ENCODE data around the gene SLC4A7.

- TF ChIP-seq, protein P1, sequence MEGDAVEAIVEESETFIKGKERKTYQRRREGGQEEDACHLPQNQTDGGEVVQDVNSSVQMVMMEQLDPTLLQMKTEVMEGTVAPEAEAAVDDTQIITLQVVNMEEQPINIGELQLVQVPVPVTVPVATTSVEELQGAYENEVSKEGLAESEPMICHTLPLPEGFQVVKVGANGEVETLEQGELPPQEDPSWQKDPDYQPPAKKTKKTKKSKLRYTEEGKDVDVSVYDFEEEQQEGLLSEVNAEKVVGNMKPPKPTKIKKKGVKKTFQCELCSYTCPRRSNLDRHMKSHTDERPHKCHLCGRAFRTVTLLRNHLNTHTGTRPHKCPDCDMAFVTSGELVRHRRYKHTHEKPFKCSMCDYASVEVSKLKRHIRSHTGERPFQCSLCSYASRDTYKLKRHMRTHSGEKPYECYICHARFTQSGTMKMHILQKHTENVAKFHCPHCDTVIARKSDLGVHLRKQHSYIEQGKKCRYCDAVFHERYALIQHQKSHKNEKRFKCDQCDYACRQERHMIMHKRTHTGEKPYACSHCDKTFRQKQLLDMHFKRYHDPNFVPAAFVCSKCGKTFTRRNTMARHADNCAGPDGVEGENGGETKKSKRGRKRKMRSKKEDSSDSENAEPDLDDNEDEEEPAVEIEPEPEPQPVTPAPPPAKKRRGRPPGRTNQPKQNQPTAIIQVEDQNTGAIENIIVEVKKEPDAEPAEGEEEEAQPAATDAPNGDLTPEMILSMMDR (IDR thresholded peaks at IDR 0.05) = no peak
- no peak for TF ChIP-seq POLR2A (IDR thresholded peaks at IDR 0.05)
Measured at GRCh38 chr3:27500986-27501385, 16.8 kb upstream of the SLC4A7 start.
